ENCODE results near the gene FOXI2.
A peak's percentile ranks its signal among the peaks of the same experiment; 100 is the strongest.

FOXI2 gene

DNA sequence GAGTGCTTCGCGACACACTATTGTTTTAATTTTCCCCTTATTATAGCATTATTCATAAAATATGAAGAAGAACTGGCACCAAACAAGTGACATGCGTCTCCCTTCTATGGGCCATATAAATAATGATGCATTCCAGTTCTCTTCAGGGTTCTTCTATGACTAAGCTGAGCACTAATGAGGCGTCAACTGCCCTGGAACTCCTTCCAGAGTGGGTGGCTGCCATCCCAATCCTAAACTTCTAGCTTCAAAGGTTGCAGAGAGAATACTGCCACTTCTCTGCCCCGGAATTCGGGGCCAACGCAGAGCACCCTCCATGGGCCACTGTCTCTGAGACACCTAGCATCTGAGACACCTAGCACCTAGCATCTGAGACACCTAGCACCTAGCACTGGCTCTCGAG, 37.7 kb upstream of the FOXI2 start:
- no peak overlapping the region for H3K4me3 ChIP-seq (ENCODE audit: control insufficient read depth, low read depth, low read length)
- TF ChIP-seq, protein P1, sequence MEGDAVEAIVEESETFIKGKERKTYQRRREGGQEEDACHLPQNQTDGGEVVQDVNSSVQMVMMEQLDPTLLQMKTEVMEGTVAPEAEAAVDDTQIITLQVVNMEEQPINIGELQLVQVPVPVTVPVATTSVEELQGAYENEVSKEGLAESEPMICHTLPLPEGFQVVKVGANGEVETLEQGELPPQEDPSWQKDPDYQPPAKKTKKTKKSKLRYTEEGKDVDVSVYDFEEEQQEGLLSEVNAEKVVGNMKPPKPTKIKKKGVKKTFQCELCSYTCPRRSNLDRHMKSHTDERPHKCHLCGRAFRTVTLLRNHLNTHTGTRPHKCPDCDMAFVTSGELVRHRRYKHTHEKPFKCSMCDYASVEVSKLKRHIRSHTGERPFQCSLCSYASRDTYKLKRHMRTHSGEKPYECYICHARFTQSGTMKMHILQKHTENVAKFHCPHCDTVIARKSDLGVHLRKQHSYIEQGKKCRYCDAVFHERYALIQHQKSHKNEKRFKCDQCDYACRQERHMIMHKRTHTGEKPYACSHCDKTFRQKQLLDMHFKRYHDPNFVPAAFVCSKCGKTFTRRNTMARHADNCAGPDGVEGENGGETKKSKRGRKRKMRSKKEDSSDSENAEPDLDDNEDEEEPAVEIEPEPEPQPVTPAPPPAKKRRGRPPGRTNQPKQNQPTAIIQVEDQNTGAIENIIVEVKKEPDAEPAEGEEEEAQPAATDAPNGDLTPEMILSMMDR (conservative IDR thresholded peaks at IDR 0.05; ENCODE audit: control insufficient read depth, insufficient read depth, low read depth, low read length), result no peak
- no peak for DNase-seq (ENCODE audit: low read depth)

DNA sequence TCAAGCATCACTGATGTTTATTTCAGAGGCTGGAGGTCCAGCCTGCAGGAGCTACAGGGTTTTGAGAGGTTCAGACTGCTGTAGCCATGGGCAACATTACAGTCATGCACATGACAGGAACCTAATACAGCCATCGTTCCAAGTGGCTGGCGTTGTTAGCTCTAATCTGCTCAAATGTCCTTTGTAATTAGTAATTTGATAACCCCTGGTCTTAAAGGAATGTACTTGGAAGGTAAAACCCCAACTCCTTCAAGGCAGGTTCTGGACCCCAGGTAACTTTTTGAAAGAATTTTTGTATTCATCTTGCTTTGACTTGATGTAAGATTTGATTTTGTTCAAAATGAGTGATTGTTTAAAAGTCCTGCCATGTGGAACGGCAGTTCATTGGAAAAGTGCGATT, 34.7 kb upstream of the FOXI2 start:
- no peak overlapping the region for H3K4me3 ChIP-seq (ENCODE audit: control insufficient read depth, low read depth, low read length)
- DNase-seq (ENCODE audit: low read depth), result no peak
- TF ChIP-seq, protein P1 (conservative IDR thresholded peaks at IDR 0.05; ENCODE audit: control insufficient read depth, insufficient read depth, low read depth, low read length), result no peak

DNA sequence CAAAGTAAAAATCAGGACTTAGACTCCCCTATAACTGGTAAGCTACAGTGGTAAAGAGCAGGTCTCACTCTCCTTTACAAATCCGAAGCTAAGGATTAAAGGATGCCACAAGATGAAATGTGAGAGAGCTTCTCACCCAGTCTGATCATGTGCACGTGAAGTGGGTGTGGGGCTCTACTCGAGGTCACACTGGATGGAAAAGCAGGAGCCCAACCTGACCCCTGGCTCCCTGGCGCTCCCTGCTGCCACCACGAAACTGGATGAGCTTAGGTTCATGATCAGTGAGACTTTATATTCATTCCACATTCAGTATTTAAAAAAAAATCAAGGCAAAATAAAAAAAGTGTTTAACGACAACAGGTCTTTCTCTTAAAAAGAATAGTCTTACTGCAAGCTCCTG, 21.7 kb upstream of the FOXI2 start:
- no peak for DNase-seq (ENCODE audit: low read depth)
- TF ChIP-seq, protein P1 (conservative IDR thresholded peaks at IDR 0.05; ENCODE audit: control insufficient read depth, insufficient read depth, low read depth, low read length), result no peak
- no peak overlapping the region for H3K4me3 ChIP-seq (ENCODE audit: control insufficient read depth, low read depth, low read length)

DNA sequence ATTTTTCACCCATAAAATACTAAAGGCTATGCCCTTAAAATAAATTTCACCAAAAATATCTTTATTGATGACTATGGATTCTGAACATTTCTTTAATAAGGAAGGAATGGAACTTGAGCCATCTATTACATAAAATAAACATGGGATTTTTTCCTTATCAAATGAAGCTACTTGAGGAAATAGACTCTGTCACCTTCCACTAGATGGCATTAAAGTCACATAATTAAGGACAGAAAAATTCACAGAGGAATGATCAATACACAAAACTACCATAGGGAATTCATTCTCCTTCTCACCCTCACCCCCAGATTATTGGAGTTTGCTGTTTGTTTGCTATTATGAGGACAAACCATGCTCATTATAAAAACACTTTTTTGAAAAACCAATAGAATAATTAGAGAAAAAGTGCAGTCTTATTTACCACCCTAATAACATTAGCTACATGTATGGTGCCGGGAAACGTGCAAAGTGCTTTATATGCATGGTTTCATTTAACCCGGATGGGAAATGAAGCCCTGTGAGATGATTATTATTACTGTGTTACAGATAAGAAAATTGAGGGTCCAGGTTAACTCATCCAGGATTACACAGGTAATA, 21.1 kb upstream of the FOXI2 start:
- no peak overlapping the region for H3K4me3 ChIP-seq (ENCODE audit: control insufficient read depth, low read depth, low read length)
- peak; percentile 28 for DNase-seq (ENCODE audit: low read depth)
- TF ChIP-seq, protein P1 (conservative IDR thresholded peaks at IDR 0.05; ENCODE audit: control insufficient read depth, insufficient read depth, low read depth, low read length), result peak; percentile 19

DNA sequence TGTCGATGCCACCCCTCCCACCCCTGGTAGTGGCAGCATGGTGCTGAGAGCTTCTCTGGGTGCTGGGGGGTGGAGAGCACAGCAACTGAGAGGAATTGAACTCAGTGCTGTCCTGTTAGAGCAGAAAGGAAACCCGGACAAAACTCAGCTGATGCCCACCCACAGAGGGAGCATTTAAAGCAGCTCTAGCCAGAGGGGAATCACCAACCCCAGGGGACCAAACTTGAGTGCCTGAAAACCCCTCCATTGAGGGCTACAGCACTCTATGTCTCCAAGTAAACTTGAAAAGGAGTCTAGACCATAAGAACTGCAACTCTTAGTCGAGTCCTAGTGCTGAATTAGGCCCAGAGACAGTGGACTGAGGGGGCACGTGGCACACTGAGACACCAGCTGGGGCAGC, 16.8 kb upstream of the FOXI2 start:
- no peak overlapping the region for H3K4me3 ChIP-seq (ENCODE audit: control insufficient read depth, low read depth, low read length)
- TF ChIP-seq, protein P1 (conservative IDR thresholded peaks at IDR 0.05; ENCODE audit: control insufficient read depth, insufficient read depth, low read depth, low read length), result no peak
- no peak for DNase-seq (ENCODE audit: low read depth)

DNA sequence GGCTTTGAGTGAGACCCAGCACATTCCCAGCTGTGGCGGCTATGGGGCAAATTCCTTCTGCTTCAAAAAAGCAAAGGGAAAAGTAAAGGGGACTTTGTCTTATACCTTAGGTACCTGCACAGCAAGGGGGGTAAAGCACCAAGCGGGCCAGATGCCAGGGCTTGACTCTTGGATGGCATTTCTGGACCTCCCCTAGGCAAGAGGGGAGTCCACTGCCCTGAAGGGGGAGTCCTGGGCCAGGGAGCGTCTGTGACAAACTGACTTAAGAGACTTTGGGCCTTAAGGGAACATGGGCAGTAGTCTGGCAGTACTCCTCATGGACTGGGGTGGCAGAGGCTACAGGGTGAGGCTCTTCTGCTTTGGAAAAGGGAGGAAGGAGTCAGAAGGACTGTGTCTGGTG, 16.1 kb upstream of the FOXI2 start:
- DNase-seq (ENCODE audit: low read depth), result no peak
- TF ChIP-seq, protein P1 (conservative IDR thresholded peaks at IDR 0.05; ENCODE audit: control insufficient read depth, insufficient read depth, low read depth, low read length), result no peak
- no peak overlapping the region for H3K4me3 ChIP-seq (ENCODE audit: control insufficient read depth, low read depth, low read length)

DNA sequence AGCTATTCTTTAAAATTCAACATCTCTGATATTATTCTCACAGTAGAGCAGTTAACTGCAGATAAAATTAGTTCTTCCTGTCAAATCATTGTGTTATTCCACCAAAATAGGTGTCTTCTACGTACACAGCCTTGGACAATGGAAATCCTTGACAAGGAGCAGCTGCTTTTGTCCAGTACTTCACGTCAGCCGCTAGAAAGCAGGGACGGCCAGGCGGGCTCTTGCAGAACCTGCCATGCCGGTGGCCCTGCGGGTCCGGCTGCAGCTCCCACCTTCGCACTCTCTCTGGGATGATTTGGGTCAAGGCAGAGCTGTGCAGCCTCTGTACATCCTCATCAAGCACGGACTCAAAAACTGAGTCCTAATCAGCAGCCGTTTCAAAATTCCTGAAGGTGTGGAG, 2.2 kb upstream of the FOXI2 start:
- no peak overlapping the region for H3K4me3 ChIP-seq (ENCODE audit: control insufficient read depth, low read depth, low read length)
- TF ChIP-seq, protein P1 (conservative IDR thresholded peaks at IDR 0.05; ENCODE audit: control insufficient read depth, insufficient read depth, low read depth, low read length), result no peak
- no peak for DNase-seq (ENCODE audit: low read depth)
